Esophagus (tissue), 2 donors: ENCODE data around the gene MEIOC. TPM values are rescaled to one million over a fixed set of nuclear protein-coding genes. Genes with fewer than 3 reads are reported as not detected.
"Not testable (repeated sequence)": the region's sequence is repeated elsewhere in the genome, so short reads cannot be mapped to it uniquely, and the experiment has no call there.

Experiments
- H3K27ac ChIP-seq, 2 donors: one replicate each; pipeline ENCODE4 v1.5.1; 2013; ENCODE audit warnings: low read depth in 2 of 2, mild to moderate bottlenecking in 2 of 2, inconsistent platforms in 1 of 2, low read length in 1 of 2, moderate library complexity in 1 of 2
- H3K27me3 ChIP-seq, 2 donors: one replicate each; pipeline ENCODE4 v1.6.1; 2013; ENCODE audit warnings: low read length in 2 of 2, control low read depth in 1 of 2, mild to moderate bottlenecking in 1 of 2; ENCODE audit not compliant: insufficient read depth in 2 of 2, control insufficient read depth in 1 of 2
- H3K36me3 ChIP-seq, 2 donors: one replicate each; pipeline ENCODE4 v1.6.1; 2013; ENCODE audit warnings: low read length in 1 of 2; ENCODE audit not compliant: control insufficient read depth in 2 of 2, insufficient read depth in 2 of 2
- H3K4me1 ChIP-seq, 2 donors: one replicate each; pipeline ENCODE4 v1.6.1; 2013; ENCODE audit warnings: low read length in 1 of 2; ENCODE audit not compliant: control insufficient read depth in 2 of 2, insufficient read depth in 2 of 2
- H3K4me3 ChIP-seq, 2 donors: one replicate each; pipeline ENCODE4 v1.5.1; 2013; ENCODE audit warnings: low read length in 2 of 2, mild to moderate bottlenecking in 2 of 2, low read depth in 1 of 2, moderate library complexity in 1 of 2
- H3K9me3 ChIP-seq, 2 donors: one replicate each; pipeline ENCODE4 v1.6.1; 2013; ENCODE audit warnings: mild to moderate bottlenecking in 2 of 2, low read depth in 1 of 2, low read length in 1 of 2, moderate library complexity in 1 of 2; ENCODE audit not compliant: control insufficient read depth in 2 of 2, insufficient read depth in 1 of 2
- WGBS, 2 donors: extraction: QIAGEN DNeasy Blood & Tissue Kit; methylation state at CpG; one replicate each; pipeline ENCODE4 v1.1.7; 2013; 5-methylcytosine and 5-hydroxymethylcytosine counted together
- polyA plus RNA-seq, 2 donors: library from polyadenylated mRNA; stranded (reverse); fragments of 200-250 nt; gene quantifications; one replicate each; pipeline ENCODE4 v1.2.3, GENCODE V29; 2013
- donor health status: healthy with polysubstance abuse.
- donor health status: Bipolar disorder and iron deficiency.

Gene MEIOC
- polyA plus RNA-seq, 2 donors, result 0.06 TPM; not detected in 1

DNA sequence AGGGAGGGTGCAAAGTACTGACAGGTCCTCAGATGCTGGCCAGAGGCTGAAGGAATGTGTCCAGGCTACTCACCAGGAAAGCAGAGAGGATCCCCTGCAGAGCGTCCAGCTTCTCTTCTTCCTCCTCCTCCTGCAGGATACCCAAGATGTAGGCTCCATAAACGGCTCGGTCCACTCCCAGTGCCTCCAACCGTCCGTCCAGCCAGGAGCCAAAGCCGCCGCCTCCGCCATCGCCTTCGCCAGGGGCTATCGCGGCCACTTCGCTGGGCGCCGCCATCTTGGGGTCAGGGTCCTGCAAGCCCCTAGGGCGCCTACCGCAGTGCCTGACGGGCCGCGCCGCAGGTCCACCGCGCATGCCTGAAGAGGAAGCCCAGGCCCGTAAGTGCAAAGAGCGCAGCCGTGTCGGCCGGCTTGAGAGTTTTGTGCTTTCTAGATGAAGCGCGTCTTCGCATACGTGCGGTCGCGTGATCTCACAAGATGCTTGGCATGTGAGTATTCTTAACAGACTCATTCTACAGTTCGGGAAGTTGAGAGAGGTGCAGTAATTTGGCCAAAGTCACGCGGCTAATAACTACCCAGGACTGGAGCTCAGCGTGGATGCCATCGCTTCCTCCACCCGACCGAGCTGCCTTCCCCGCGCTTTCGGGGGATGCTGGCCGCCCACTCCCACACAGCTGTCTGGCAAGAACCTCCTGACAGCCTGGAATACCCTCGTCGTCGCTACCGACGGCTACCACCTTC is 33.4 kb downstream of the MEIOC start, which contains the start of gene CCDC43:
Gene CCDC43, minus strand, starts transcription at position 300 of the 741 bp plus-strand sequence. Its CDS starts 23 bp downstream, at position 277.
- 0 to 1% methylated on average over 51 of the region's 51 CpGs for WGBS, 2 donors
- H3K27me3 ChIP-seq, result no peaks in the 10 kb centered on the region
- H3K4me3 ChIP-seq, result peak within 1 kb of the TSS; percentile 60 to 90
- H3K36me3 ChIP-seq, result no peaks in the 10 kb centered on the region
- H3K27ac ChIP-seq, result peak within 1 kb of the TSS; percentile 88 to 89
- no peaks in the 10 kb centered on the region for H3K9me3 ChIP-seq
- H3K4me1 ChIP-seq, result no peaks in the 10 kb centered on the region

DNA sequence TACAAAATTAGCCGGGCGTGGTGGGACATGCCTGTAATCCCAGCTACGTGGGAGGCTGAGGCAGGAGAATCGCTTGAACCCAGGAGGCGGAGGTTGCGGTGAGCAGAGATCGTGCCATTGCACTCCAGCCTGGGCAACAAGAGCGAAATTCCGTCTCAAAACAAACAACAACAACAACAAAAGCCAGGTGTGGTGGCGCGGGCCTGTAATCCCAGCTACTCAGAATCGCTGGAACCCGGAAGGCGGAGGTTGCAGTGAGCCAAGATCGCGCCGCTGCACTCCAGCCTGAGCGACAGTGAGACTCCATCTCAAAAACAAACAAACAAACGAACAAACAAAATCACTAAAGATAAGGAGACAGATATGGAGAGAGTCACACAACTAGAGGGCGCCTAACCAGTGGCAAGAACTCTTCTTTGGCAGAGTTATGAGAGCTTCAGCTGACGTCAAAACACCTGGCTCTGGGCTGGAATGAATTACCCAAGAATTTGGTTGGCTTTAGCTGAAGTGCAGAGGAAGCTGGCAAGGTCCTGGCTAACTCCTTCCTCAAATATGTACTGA is 34.6 kb downstream of the MEIOC start:
- 77 to 81% methylated on average over 21 of the region's 21 CpGs for WGBS, 2 donors
- H3K4me3 ChIP-seq, H3K27ac ChIP-seq, H3K4me1 ChIP-seq, H3K27me3 ChIP-seq, H3K9me3 ChIP-seq, H3K36me3 ChIP-seq: not testable (repeated sequence)

DNA sequence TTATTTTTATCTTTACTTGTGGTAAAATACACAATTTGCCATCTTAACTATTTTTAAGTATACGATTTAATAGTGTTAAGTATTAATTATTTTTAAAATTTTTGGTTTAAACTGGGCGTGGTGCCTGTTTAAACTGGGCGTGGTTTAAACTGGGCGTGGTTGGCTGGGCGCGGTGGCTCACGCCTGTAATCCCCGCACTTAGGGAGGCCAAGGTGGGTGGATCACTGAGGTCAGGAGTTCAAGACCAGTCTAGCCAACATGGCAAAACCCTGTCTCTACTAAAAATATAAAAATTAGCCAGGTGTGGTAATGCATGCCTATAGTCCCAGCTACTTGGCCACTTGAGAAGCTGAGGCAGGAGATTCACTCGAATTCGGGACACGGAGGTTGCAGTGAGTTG is 37.3 kb downstream of the MEIOC start:
- WGBS, 2 donors, result 64 to 70% methylated on average over 11 of the region's 11 CpGs
- Histone ChIP-seq H3K27ac (no peak overlapping the region), H3K27me3 (no peaks in the 10 kb centered on the region), H3K36me3 (no peaks in the 10 kb centered on the region), H3K4me1 (no peaks in the 10 kb centered on the region), H3K4me3 (no peak overlapping the region), H3K9me3 (no peaks in the 10 kb centered on the region)

DNA sequence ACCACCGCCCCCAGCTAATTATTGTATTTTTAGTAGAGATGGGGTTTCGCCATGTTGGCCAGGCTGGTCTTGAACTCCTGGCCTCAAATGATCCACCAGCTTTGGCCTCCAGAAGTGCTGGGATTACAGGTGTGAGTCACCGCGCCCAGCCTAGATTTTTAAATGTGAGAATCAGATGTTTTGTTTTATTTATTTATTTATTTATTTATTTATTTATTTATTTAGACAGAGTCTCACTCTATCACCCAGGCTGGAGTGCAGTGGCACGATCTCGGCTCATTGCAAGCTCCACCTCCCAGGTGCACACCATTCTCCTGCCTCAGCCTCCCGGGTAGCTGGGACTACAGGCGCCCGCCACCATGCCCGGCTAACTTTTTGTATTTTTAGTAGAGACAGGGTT is 44.0 kb downstream of the MEIOC start:
- H3K9me3 ChIP-seq, H3K4me3 ChIP-seq, H3K36me3 ChIP-seq, H3K4me1 ChIP-seq, H3K27ac ChIP-seq, H3K27me3 ChIP-seq: not testable (repeated sequence)
- WGBS, 2 donors, result 82 to 86% methylated on average over 10 of the region's 10 CpGs

DNA sequence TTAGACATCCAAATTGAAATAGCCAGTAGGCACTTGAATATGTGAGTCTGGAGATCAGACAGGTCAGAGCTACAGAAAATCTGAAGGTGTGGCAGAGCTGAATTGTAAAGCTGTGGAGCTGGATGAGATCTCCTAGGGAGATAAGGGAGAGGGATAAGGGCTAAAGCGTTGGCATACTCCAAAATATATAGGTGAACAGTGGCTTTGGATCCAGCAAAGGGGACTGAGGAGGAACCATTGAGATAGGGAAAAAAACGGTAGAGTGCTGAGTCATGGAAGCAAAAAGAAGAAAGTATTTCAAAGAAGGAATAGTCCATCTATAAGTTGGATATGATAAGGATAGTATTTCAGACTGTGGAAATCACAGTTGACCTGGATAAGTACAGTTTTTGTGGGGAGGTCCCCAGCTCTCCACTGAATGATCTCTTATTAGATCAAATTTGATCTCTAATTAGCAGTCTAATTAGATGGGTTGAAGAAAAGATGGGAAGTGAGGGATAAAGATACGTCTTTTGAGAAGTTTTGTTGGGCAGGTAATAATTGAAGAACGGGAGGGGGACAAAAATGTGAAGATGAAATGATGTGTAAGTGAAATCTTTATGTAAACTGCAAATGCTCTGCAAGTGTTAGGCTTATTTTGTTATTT is 51.6 kb downstream of the MEIOC start:
- Histone ChIP-seq H3K9me3 (no peaks in the 10 kb centered on the region), H3K4me1 (peaks cover 7 to 10% of the 10 kb centered on the region in 2 donors), H3K27me3 (no peaks in the 10 kb centered on the region), H3K4me3 (peak overlapping the region; percentile 77 to 92), H3K36me3 (no peaks in the 10 kb centered on the region), H3K27ac (peak overlapping the region in 1 of 2 donors; percentile 43)
- WGBS, 2 donors, result 24 to 27% methylated on average over 4 of the region's 4 CpGs

DNA sequence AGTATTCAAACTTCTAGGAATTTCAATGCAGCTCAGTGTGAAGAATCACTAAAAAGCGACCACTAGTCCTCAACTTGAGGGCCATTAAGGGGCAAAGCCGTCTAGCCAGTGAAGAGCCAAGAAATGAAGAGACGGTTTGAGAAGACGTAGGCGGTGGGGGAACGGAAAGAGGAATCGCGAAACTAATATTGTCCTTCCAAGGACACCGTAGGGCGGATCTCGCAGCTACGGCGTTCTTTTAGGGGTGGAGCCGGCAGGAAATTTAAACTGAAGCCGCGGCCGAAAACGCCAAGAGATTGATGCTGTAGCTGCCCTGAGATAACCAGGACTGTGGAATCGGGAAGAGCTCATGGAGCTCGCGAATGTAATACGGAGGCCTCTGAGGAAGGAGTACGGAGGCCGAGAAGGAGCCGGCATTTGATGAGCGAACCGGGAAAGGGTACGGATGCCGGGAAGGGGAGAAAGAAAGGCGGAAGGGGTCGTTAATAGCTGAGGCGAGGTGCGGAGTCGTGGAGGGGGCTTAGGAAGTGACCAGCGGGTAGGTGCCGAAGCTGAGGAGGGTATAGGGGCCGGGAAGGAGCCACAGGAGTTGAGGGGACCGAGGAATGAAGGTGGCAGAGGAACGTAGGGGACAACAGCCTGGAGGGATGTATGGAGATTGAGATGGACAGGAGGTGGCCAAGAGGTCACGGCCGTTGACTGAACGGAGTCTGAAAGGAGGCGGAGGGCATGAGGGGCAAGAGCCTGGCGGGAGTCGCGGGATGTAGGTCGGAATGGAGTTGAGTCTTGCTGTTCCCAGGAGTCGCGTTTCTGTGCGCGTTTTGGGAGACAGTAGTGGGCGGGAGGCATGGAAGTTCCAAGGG is 52.4 kb downstream of the MEIOC start, which contains the start of gene DBF4B:
Gene DBF4B, plus strand, starts transcription at position 265 of the 863 bp plus-strand sequence. Its CDS starts 156 bp downstream, at position 421.
- H3K27ac ChIP-seq, result peak within 1 kb of the TSS; percentile 43 to 79
- peaks cover 7 to 10% of the 10 kb centered on the region in 2 donors for H3K4me1 ChIP-seq
- 0% methylated on average over 52 of the region's 52 CpGs for WGBS, 2 donors

DNA sequence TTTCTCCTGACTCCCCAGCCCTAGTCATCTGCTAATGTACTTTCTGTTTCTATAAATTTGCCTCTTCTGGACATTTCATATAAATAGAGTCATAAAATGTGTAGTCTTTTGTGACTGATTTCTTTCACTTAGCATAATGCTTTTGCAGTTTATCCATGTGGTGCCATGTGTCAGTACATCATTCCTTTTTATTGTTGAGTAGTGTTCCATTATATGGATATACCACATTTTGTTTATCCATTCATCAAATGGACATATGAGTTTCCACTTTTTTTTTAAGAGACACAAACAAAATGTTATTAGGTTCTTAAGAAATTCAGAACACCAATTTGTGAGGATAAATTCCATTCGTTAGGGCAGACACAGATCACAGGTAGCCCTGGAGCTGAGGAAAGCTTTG is 63.2 kb downstream of the MEIOC start:
- 92 to 100% methylated on average over 1 of the region's 1 CpG for WGBS, 2 donors

More for the DNA sequence above, 52.4 kb downstream of the MEIOC start, which contains the start of gene DBF4B:
- Histone ChIP-seq H3K27me3 (no peaks in the 10 kb centered on the region), H3K4me3 (peak within 1 kb of the TSS; percentile 77 to 92), H3K9me3 (no peaks in the 10 kb centered on the region), H3K36me3 (no peaks in the 10 kb centered on the region)

DNA sequence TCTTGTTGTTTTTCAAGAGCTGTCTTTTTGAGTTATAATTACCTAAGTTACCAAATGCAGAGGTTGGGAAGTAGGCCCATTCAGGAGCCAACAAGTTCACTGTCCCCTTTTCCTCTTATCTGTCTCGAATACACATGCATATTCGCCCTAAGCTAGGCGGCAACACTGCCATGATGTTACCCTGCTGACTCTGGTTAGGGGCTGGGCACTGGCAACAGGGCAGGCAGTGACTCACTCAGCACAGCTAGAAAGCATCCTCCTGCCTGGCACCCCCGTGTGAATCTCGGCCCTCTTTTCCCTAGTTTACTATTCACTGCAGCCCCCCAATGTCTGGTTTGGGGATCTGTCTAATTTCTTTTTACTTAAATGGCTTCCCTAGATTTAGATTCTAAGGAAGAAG is 66.0 kb downstream of the MEIOC start:
- 90% methylated on average over 5 of the region's 5 CpGs for WGBS, 2 donors
- no peaks in the 10 kb centered on the region for H3K36me3 ChIP-seq

More for the DNA sequence above, 63.2 kb downstream of the MEIOC start:
- H3K36me3 ChIP-seq, result no peaks in the 10 kb centered on the region
- H3K27ac ChIP-seq, result no peak overlapping the region
- H3K9me3 ChIP-seq, result no peaks in the 10 kb centered on the region
- H3K4me3 ChIP-seq, result no peak overlapping the region
- H3K27me3 ChIP-seq, result no peaks in the 10 kb centered on the region
- no peaks in the 10 kb centered on the region for H3K4me1 ChIP-seq

More for the DNA sequence above, 66.0 kb downstream of the MEIOC start:
- H3K4me3 ChIP-seq, result no peak overlapping the region
- H3K27me3 ChIP-seq, result no peaks in the 10 kb centered on the region
- H3K27ac ChIP-seq, result no peak overlapping the region
- no peaks in the 10 kb centered on the region for H3K4me1 ChIP-seq
- no peaks in the 10 kb centered on the region for H3K9me3 ChIP-seq
